ENCODE results near the gene ATP2A2. TPM values are rescaled to one million over a fixed set of nuclear protein-coding genes. Genes with fewer than 3 reads are reported as not detected.

ATP2A2 gene
- total and polyA plus RNA-seq, 2 of the 8 experiments (the other 6 are each of a cell fraction or from before 2014, with no cell fraction given) = 86.1 to 271 TPM

DNA sequence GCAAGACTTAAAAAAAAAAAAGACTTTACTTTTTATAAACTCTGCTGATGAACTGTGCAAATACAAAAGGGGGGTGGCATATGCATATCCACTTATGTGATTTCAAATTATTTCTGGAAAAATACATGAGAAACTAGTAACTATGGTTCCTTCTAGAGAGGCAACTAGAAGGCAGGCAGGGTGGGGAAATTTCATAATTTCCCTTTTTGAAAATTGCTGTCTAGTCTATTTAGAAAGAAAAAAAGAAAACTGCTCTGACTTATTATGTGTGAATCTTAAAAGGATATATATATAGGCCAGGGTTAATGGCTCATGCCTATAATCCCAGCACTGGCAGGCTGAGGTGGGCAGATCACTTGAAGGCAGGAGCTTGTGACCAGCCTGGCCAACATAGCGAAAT, 80.2 kb downstream of the ATP2A2 start:
- Histone ChIP-seq H3K9me3 (ENCODE audit: insufficient read depth in 2 of 2, low read depth in 1 of 2, low read length in 1 of 2) (no peaks in the 10 kb centered on the region), H3K23ac (ENCODE audit: insufficient read length) (no peak overlapping the region), H2AFZ (ENCODE audit: low read length) (no peak overlapping the region), H3K27ac (ENCODE audit: low read depth, low read length) (no peak overlapping the region), H4K5ac (ENCODE audit: insufficient read length, low read depth, low read length) (no peak overlapping the region), H2BK20ac (ENCODE audit: low read length) (no peak overlapping the region), H2BK5ac (ENCODE audit: low read depth, low read length) (no peak overlapping the region), H2AK5ac (ENCODE audit: low read depth, low read length) (no peak overlapping the region), H3K79me2 (ENCODE audit: control insufficient read depth in 1 of 2, insufficient read depth in 2 of 2, low read length in 2 of 2) (no peaks in the 10 kb centered on the region), H3K23me2 (ENCODE audit: low read depth, low read length) (no peaks in the 10 kb centered on the region), H3K4me1 (replicated peaks in 1 of 4; ENCODE audit: control insufficient read depth in 3 of 4, insufficient read depth in 4 of 4, low read length in 3 of 4) (no peaks in the 10 kb centered on the region), H3K56ac (replicated peaks; ENCODE audit: insufficient read length, low read depth, low read length) (no peak overlapping the region), H2BK120ac (replicated peaks; ENCODE audit: low read depth, low read length) (no peak overlapping the region), H3K27me3 (replicated peaks in 1 of 4; ENCODE audit: control insufficient read depth in 3 of 4, extremely low read depth in 1 of 4, insufficient read depth in 3 of 4, low read length in 3 of 4) (no peaks in the 10 kb centered on the region), H3K79me1 (ENCODE audit: low read depth, low read length) (no peaks in the 10 kb centered on the region), H3K4me3 (ENCODE audit: extremely low read depth in 1 of 4, insufficient read depth in 2 of 4, low read depth in 3 of 4, low read length in 4 of 4) (no peak overlapping the region), H4K8ac (ENCODE audit: extremely low read depth, insufficient read depth, low read length) (no peak overlapping the region), H4K91ac (replicated peaks; ENCODE audit: insufficient read length, low read length) (no peak overlapping the region), H3K4ac (replicated peaks; ENCODE audit: insufficient read length, low read depth, low read length) (no peak overlapping the region), H2BK15ac (ENCODE audit: low read length) (no peak overlapping the region), H3K4me2 (ENCODE audit: insufficient read depth in 1 of 2, low read depth in 2 of 2, low read length in 2 of 2) (no peak overlapping the region), H2BK12ac (ENCODE audit: low read depth, low read length) (no peak overlapping the region), H3K9ac (replicated peaks in 1 of 4; ENCODE audit: extremely low read depth in 1 of 4, low read depth in 3 of 4, low read length in 3 of 4) (no peak overlapping the region), H4K20me1 (replicated peaks in 1 of 2; ENCODE audit: control insufficient read depth in 1 of 2, insufficient read depth in 2 of 2, low read length in 2 of 2) (no peaks in the 10 kb centered on the region), H3K18ac (ENCODE audit: extremely low read depth, low read length) (no peak overlapping the region), H3K36me3 (ENCODE audit: control insufficient read depth in 2 of 4, insufficient read depth in 4 of 4, low read length in 3 of 4) (no peaks in the 10 kb centered on the region), H3K14ac (ENCODE audit: insufficient read length) (no peak overlapping the region)
- CTCF ChIA-PET (ENCODE audit: partially characterized antibody) = interaction anchor here (0.5 kb wide), 1 partner anchor 228 kb away, joined by 3 read pairs; no protein-coding TSS in a partner anchor
- POLR2A ChIA-PET (ENCODE audit: partially characterized antibody) = interaction anchor here (0.7 to 2.3 kb wide), 4 partner anchors 9 to 260 kb away, joined by 3 to 12 read pairs (median 4); no protein-coding TSS in a partner anchor
- no peak for FAIRE-seq
- 85% methylated on average over 1 of the region's 1 CpG; no CpG with 5 or more reads in 1 of the 2 experiments for WGBS, 2 experiments (ENCODE audit: extremely low coverage in 1 of 2, insufficient coverage in 1 of 2, insufficient read length in 1 of 2, insufficient replicate concordance in 2 of 2, low coverage in 1 of 2, low lambda C conversion rate in 2 of 2, missing lambda C conversion rate in 1 of 2)
- no peak for DNase-seq (ENCODE audit: low read depth in 1 of 2, low spot score in 2 of 2)
- TF ChIP-seq JUND (IDR thresholded peaks at IDR 0.05; ENCODE audit: low read length) = no peak
- no peak for TF ChIP-seq CBX5 (IDR thresholded peaks at IDR 0.05; ENCODE audit: low read depth, low read length)
- no peak for TF ChIP-seq PHF8 (conservative IDR thresholded peaks at IDR 0.05; ENCODE audit: low read depth, low read length)
- no peak for TF ChIP-seq GABPA (IDR thresholded peaks at IDR 0.05; ENCODE audit: borderline replicate concordance, insufficient read depth, low read length)
- no peak for TF ChIP-seq POLR2AphosphoS5 (IDR thresholded peaks at IDR 0.05; ENCODE audit: low read depth, low read length)
- TF ChIP-seq, protein P1, sequence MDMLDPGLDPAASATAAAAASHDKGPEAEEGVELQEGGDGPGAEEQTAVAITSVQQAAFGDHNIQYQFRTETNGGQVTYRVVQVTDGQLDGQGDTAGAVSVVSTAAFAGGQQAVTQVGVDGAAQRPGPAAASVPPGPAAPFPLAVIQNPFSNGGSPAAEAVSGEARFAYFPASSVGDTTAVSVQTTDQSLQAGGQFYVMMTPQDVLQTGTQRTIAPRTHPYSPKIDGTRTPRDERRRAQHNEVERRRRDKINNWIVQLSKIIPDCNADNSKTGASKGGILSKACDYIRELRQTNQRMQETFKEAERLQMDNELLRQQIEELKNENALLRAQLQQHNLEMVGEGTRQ (IDR thresholded peaks at IDR 0.05; ENCODE audit: low read length) = no peak
- TF ChIP-seq RXRA (IDR thresholded peaks at IDR 0.05; ENCODE audit: insufficient read depth, low read depth, low read length) = no peak
- TF ChIP-seq BACH1 (IDR thresholded peaks at IDR 0.05; ENCODE audit: low read length) = no peak
- no peak for TF ChIP-seq SIN3A (conservative IDR thresholded peaks at IDR 0.05 in 1 of 2, IDR thresholded peaks at IDR 0.05 in 1 of 2; ENCODE audit: low read depth in 1 of 2, low read length in 2 of 2)
- TF ChIP-seq ZNF274 (IDR thresholded peaks at IDR 0.05; ENCODE audit: borderline replicate concordance, extremely low read depth, low read length) = no peak
